Colon (tissue), 2 donors: Measurements from ENCODE around the gene EPHX1.

ENCODE experiments used
- FAIRE-seq: peaks from 2 replicates; lab custom pipeline; 2012; peaks lifted over from hg19 to GRCh38; lab: Jason Lieb, UNC
- donor health status: control.
- donor health status: control.

The EPHX1 gene

GRCh38 chr1:225861834-225862580 lies 52.1 kb downstream of the EPHX1 start:
- FAIRE-seq: no peak

GRCh38 chr1:225862581-225862950 lies 52.6 kb downstream of the EPHX1 start:
- FAIRE-seq: no peak

GRCh38 chr1:225863167-225863566 lies 53.2 kb downstream of the EPHX1 start:
- no peak for FAIRE-seq

GRCh38 chr1:225865514-225865913 lies 55.6 kb downstream of the EPHX1 start:
- FAIRE-seq: no peak

- FAIRE-seq: no peak
Measured at GRCh38 chr1:225866061-225866837, 56.3 kb downstream of the EPHX1 start.

GRCh38 chr1:225866981-225867380 lies 57.1 kb downstream of the EPHX1 start:
- FAIRE-seq: no peak

- FAIRE-seq: no peak
Measured at GRCh38 chr1:225868631-225869330, 58.9 kb downstream of the EPHX1 start.

- no peak for FAIRE-seq
Measured at GRCh38 chr1:225870911-225871310, 61.0 kb downstream of the EPHX1 start.

GRCh38 chr1:225871359-225872074 lies 61.6 kb downstream of the EPHX1 start:
- FAIRE-seq: no peak

GRCh38 chr1:225872075-225872430 lies 62.1 kb downstream of the EPHX1 start:
- FAIRE-seq: no peak

GRCh38 chr1:225873281-225873850 lies 63.4 kb downstream of the EPHX1 start:
- FAIRE-seq: no peak

- FAIRE-seq: no peak
Measured at GRCh38 chr1:225874431-225874830, 64.5 kb downstream of the EPHX1 start.

- no peak for FAIRE-seq
Measured at GRCh38 chr1:225875044-225875815, 65.3 kb downstream of the EPHX1 start.

GRCh38 chr1:225876900-225877510 lies 67.1 kb downstream of the EPHX1 start:
- no peak for FAIRE-seq

- no peak for FAIRE-seq
Measured at GRCh38 chr1:225877580-225877979, 67.7 kb downstream of the EPHX1 start.

GRCh38 chr1:225878282-225878681 lies 68.4 kb downstream of the EPHX1 start:
- FAIRE-seq: no peak

- FAIRE-seq: no peak
Measured at GRCh38 chr1:225879521-225880221, 69.7 kb downstream of the EPHX1 start.

- FAIRE-seq: no peak
Measured at GRCh38 chr1:225880222-225880588, 70.3 kb downstream of the EPHX1 start.

GRCh38 chr1:225880636-225881035 lies 70.7 kb downstream of the EPHX1 start:
- no peak for FAIRE-seq
